Measurements from ENCODE around the gene CAMK2B.

DNA sequence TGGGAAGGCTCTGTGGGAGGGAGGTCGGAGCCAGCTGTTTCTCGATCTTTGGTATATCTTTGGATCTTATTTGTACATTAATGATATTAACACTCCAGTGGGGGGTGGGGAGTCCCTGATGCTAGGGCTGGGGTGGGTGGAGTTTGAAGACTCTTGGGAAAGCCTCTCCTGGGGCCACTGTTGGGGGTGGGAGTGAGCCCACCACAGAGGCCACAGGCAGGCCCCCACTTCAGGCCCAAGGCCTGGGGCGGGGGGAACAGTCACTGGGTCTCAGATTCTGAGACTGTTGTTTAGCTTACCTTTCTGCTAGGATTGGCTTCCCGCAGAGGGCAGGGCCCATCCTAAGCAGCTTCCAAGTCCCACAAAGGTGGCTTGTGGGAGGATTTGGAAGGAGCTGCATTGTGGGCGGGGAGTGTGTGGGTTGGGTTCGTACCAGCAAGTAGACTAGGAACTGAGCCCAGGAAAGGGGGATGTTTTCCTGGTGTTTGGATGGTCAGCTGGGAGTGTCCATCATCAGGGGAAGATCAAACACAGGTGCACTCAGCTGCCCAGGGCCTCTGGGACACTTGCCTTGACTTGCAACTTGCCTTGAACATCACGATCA is 112.7 kb downstream of the CAMK2B start:
- TF ChIP-seq, protein P1, sequence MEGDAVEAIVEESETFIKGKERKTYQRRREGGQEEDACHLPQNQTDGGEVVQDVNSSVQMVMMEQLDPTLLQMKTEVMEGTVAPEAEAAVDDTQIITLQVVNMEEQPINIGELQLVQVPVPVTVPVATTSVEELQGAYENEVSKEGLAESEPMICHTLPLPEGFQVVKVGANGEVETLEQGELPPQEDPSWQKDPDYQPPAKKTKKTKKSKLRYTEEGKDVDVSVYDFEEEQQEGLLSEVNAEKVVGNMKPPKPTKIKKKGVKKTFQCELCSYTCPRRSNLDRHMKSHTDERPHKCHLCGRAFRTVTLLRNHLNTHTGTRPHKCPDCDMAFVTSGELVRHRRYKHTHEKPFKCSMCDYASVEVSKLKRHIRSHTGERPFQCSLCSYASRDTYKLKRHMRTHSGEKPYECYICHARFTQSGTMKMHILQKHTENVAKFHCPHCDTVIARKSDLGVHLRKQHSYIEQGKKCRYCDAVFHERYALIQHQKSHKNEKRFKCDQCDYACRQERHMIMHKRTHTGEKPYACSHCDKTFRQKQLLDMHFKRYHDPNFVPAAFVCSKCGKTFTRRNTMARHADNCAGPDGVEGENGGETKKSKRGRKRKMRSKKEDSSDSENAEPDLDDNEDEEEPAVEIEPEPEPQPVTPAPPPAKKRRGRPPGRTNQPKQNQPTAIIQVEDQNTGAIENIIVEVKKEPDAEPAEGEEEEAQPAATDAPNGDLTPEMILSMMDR (CRISPR knock-in tag; IDR thresholded peaks at IDR 0.05): no peak
- no peak for TF ChIP-seq TBL1XR1 (IDR thresholded peaks at IDR 0.05; ENCODE audit: borderline replicate concordance, low read length, partially characterized antibody)
- TF ChIP-seq POLR2A (IDR thresholded peaks at IDR 0.05; ENCODE audit: insufficient read depth in 1 of 2, low read depth in 2 of 2, low read length in 2 of 2): no peak
- no peak for TF ChIP-seq IRF2 (CRISPR knock-in tag; IDR thresholded peaks at IDR 0.05)
- TF ChIP-seq, protein P2, sequence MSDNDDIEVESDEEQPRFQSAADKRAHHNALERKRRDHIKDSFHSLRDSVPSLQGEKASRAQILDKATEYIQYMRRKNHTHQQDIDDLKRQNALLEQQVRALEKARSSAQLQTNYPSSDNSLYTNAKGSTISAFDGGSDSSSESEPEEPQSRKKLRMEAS (IDR thresholded peaks at IDR 0.05): no peak
- TF ChIP-seq RAD21 (CRISPR knock-in tag; IDR thresholded peaks at IDR 0.05): no peak
- TF ChIP-seq TAF1 (CRISPR knock-in tag; IDR thresholded peaks at IDR 0.05): no peak
- no peak for TF ChIP-seq POLR2AphosphoS5 (IDR thresholded peaks at IDR 0.05; ENCODE audit: low read depth, low read length)
- no peak for TF ChIP-seq SIN3A (IDR thresholded peaks at IDR 0.05; ENCODE audit: borderline replicate concordance, low read depth, low read length)
- no peak for TF ChIP-seq ZNF484 (CRISPR knock-in tag; IDR thresholded peaks at IDR 0.05; ENCODE audit: borderline replicate concordance, low read depth)
- no peak for TF ChIP-seq SMC3 (IDR thresholded peaks at IDR 0.05; ENCODE audit: low read length)
